Activated CD4-positive, alpha-beta T cell treated with anti-CD3 and anti-CD28 coated beads, Interleukin-2, amount 10 ng/mL, durations not matched to agents 7 days and 5 days (primary cell): ENCODE results near the gene PGR. TPM values are rescaled to one million over a fixed set of nuclear protein-coding genes. Genes with fewer than 3 reads are reported as not detected.
"Not testable (repeated sequence)": the region's sequence is repeated elsewhere in the genome, so short reads cannot be mapped to it uniquely, and the experiment has no call there.

ENCODE experiments used
- CTCF ChIA-PET: fragments of 350-600 bp; sonication (Branson Sonifier 250); formaldehyde crosslinking; loops from one replicate; lab custom pipeline; 2021; ENCODE audit warnings: antibody characterized with exemption; lab: Charles Lee
- POLR2A ChIA-PET: fragments of 350-600 bp; sonication (Branson Sonifier 250); formaldehyde crosslinking; loops from one replicate; lab custom pipeline; 2021; ENCODE audit warnings: antibody characterized with exemption; lab: Charles Lee
- DNase-seq: peaks from one replicate; pipeline ENCODE4 v3.0.0-alpha.2; 2020
- H3K27ac Mint-ChIP-seq: one replicate; pipeline ENCODE4 v1.8.0; 2021; ENCODE audit warnings: mild to moderate bottlenecking, moderate library complexity, mixed read lengths
- H3K27me3 Mint-ChIP-seq: one replicate; pipeline ENCODE4 v1.8.0; 2021; ENCODE audit warnings: mixed read lengths
- H3K36me3 Mint-ChIP-seq: one replicate; pipeline ENCODE4 v1.8.0; 2021; ENCODE audit warnings: low read depth, mixed read lengths
- H3K4me1 Mint-ChIP-seq: one replicate; pipeline ENCODE4 v1.8.0; 2021; ENCODE audit warnings: mixed read lengths
- H3K4me3 Mint-ChIP-seq: one replicate; pipeline ENCODE4 v1.8.0; 2021; ENCODE audit warnings: mild to moderate bottlenecking, moderate library complexity, mixed read lengths
- H3K9me3 Mint-ChIP-seq: one replicate; pipeline ENCODE4 v1.8.0; 2021; ENCODE audit warnings: mixed read lengths
- total RNA-seq, 2 experiments: library from RNA; stranded (reverse); gene quantifications; one replicate each; pipeline ENCODE4 v1.2.3, GENCODE V29; 2021

Gene PGR
- total RNA-seq, 2 experiments from 2014 or later, result not detected

GRCh38 chr11:101019870-101020269 lies 109.7 kb downstream of the PGR start:
- Mint-ChIP-seq H3K27ac (no peak overlapping the region), H3K36me3 (no peaks in the 10 kb centered on the region), H3K27me3 (no peaks in the 10 kb centered on the region), H3K4me3 (no peak overlapping the region), H3K9me3 (no peaks in the 10 kb centered on the region), H3K4me1 (no peaks in the 10 kb centered on the region)
- no peak for DNase-seq
- ChIA-PET CTCF (no interaction called here), POLR2A (no interaction called here)

GRCh38 chr11:101014600-101015285 lies 114.9 kb downstream of the PGR start:
- Mint-ChIP-seq H3K27me3 (no peaks in the 10 kb centered on the region), H3K9me3 (peaks cover 2% of the 10 kb centered on the region), H3K27ac (no peak overlapping the region), H3K36me3 (no peaks in the 10 kb centered on the region), H3K4me1 (no peaks in the 10 kb centered on the region), H3K4me3 (no peak overlapping the region)
- POLR2A ChIA-PET, result no interaction called here
- DNase-seq, result no peak
- CTCF ChIA-PET, result no interaction called here

GRCh38 chr11:101013702-101014101 lies 115.9 kb downstream of the PGR start:
- H3K27ac Mint-ChIP-seq, H3K4me1 Mint-ChIP-seq, H3K27me3 Mint-ChIP-seq, CTCF ChIA-PET, H3K9me3 Mint-ChIP-seq, H3K36me3 Mint-ChIP-seq, DNase-seq, POLR2A ChIA-PET, H3K4me3 Mint-ChIP-seq: not testable (repeated sequence)

- CTCF ChIA-PET, result no interaction called here
- Mint-ChIP-seq H3K27me3 (no peaks in the 10 kb centered on the region), H3K4me3 (no peak overlapping the region), H3K36me3 (no peaks in the 10 kb centered on the region), H3K4me1 (no peaks in the 10 kb centered on the region), H3K9me3 (peaks cover 2% of the 10 kb centered on the region), H3K27ac (no peak overlapping the region)
- DNase-seq, result no peak
- POLR2A ChIA-PET, result no interaction called here
These were observed 117.7 kb downstream of the PGR start for GRCh38 chr11:101011881-101012280.

- no peak overlapping the region for H3K27ac Mint-ChIP-seq
- ChIA-PET CTCF (no interaction called here), POLR2A (no interaction called here)
- H3K36me3 Mint-ChIP-seq, result no peaks in the 10 kb centered on the region
- H3K27me3 Mint-ChIP-seq, result no peaks in the 10 kb centered on the region
- peaks cover 2% of the 10 kb centered on the region for H3K9me3 Mint-ChIP-seq
- DNase-seq, result no peak
- H3K4me3 Mint-ChIP-seq, result no peak overlapping the region
- no peaks in the 10 kb centered on the region for H3K4me1 Mint-ChIP-seq
These were observed 118.7 kb downstream of the PGR start for GRCh38 chr11:101010899-101011298.

GRCh38 chr11:101009690-101010055 lies 119.9 kb downstream of the PGR start:
- Mint-ChIP-seq H3K4me1 (no peaks in the 10 kb centered on the region), H3K27me3 (no peaks in the 10 kb centered on the region), H3K27ac (no peak overlapping the region), H3K36me3 (no peaks in the 10 kb centered on the region), H3K4me3 (no peak overlapping the region), H3K9me3 (peaks cover 2% of the 10 kb centered on the region)
- DNase-seq, result no peak
- ChIA-PET CTCF (no interaction called here), POLR2A (no interaction called here)

GRCh38 chr11:101008961-101009689 lies 120.5 kb downstream of the PGR start:
- Mint-ChIP-seq H3K4me3 (no peak overlapping the region), H3K9me3 (peaks cover 2% of the 10 kb centered on the region), H3K27me3 (no peaks in the 10 kb centered on the region), H3K36me3 (no peaks in the 10 kb centered on the region), H3K4me1 (no peaks in the 10 kb centered on the region), H3K27ac (no peak overlapping the region)
- ChIA-PET CTCF (no interaction called here), POLR2A (no interaction called here)
- no peak for DNase-seq

GRCh38 chr11:101003468-101003867 lies 126.1 kb downstream of the PGR start:
- Mint-ChIP-seq H3K9me3 (no peaks in the 10 kb centered on the region), H3K4me3 (no peak overlapping the region), H3K27me3 (no peaks in the 10 kb centered on the region), H3K36me3 (no peaks in the 10 kb centered on the region), H3K4me1 (no peaks in the 10 kb centered on the region), H3K27ac (no peak overlapping the region)
- DNase-seq, result no peak
- ChIA-PET CTCF (no interaction called here), POLR2A (no interaction called here)

GRCh38 chr11:100999756-101000155 lies 129.9 kb downstream of the PGR start:
- H3K27ac Mint-ChIP-seq, result no peak overlapping the region
- ChIA-PET CTCF (no interaction called here), POLR2A (no interaction called here)
- H3K4me1 Mint-ChIP-seq, result no peaks in the 10 kb centered on the region
- H3K36me3 Mint-ChIP-seq, result no peaks in the 10 kb centered on the region
- no peak overlapping the region for H3K4me3 Mint-ChIP-seq
- no peak for DNase-seq
- no peaks in the 10 kb centered on the region for H3K9me3 Mint-ChIP-seq
- no peaks in the 10 kb centered on the region for H3K27me3 Mint-ChIP-seq

- Mint-ChIP-seq H3K9me3 (no peaks in the 10 kb centered on the region), H3K27me3 (no peaks in the 10 kb centered on the region), H3K27ac (no peak overlapping the region), H3K36me3 (no peaks in the 10 kb centered on the region), H3K4me3 (no peak overlapping the region), H3K4me1 (no peaks in the 10 kb centered on the region)
- ChIA-PET CTCF (no interaction called here), POLR2A (no interaction called here)
- DNase-seq, result no peak
These were observed 134.6 kb downstream of the PGR start for GRCh38 chr11:100994966-100995365.

GRCh38 chr11:100991541-100991940 lies 138.1 kb downstream of the PGR start:
- Mint-ChIP-seq H3K4me3 (no peak overlapping the region), H3K9me3 (no peaks in the 10 kb centered on the region), H3K4me1 (no peaks in the 10 kb centered on the region), H3K27ac (no peak overlapping the region), H3K27me3 (no peaks in the 10 kb centered on the region), H3K36me3 (no peaks in the 10 kb centered on the region)
- DNase-seq, result no peak
- ChIA-PET POLR2A (no interaction called here), CTCF (no interaction called here)

GRCh38 chr11:100990931-100991330 lies 138.7 kb downstream of the PGR start:
- Mint-ChIP-seq H3K27ac (no peak overlapping the region), H3K9me3 (no peaks in the 10 kb centered on the region), H3K4me1 (no peaks in the 10 kb centered on the region), H3K4me3 (no peak overlapping the region), H3K27me3 (no peaks in the 10 kb centered on the region), H3K36me3 (no peaks in the 10 kb centered on the region)
- no peak for DNase-seq
- CTCF ChIA-PET, result no interaction called here
- POLR2A ChIA-PET, result no interaction called here

GRCh38 chr11:100984668-100985067 lies 144.9 kb downstream of the PGR start:
- DNase-seq, result no peak
- Mint-ChIP-seq H3K27me3 (no peaks in the 10 kb centered on the region), H3K4me3 (no peak overlapping the region), H3K4me1 (no peaks in the 10 kb centered on the region), H3K36me3 (no peaks in the 10 kb centered on the region), H3K27ac (no peak overlapping the region), H3K9me3 (no peaks in the 10 kb centered on the region)
- POLR2A ChIA-PET, result no interaction called here
- CTCF ChIA-PET, result no interaction called here
